Ishikawa (cell line): ENCODE data around the gene DYNC1I1.
A peak's percentile ranks its signal among the peaks of the same experiment; 100 is the strongest.

Experiments
- CEBPB ChIP-seq: IDR thresholded peaks from 2 replicates; pipeline ENCODE4 v1.6.1; 2012
- CREB1 ChIP-seq: IDR thresholded peaks from 2 replicates; pipeline ENCODE4 v1.6.1; 2012; ENCODE audit warnings: low read depth
- EGR1 ChIP-seq: IDR thresholded peaks from 2 replicates; pipeline ENCODE4 v1.6.1; 2012
- EP300 ChIP-seq: IDR thresholded peaks from 2 replicates; pipeline ENCODE4 v1.6.1; 2012; ENCODE audit warnings: borderline replicate concordance
- FOXM1 ChIP-seq: IDR thresholded peaks from 2 replicates; pipeline ENCODE4 v1.6.1; 2012; ENCODE audit warnings: low read depth, borderline replicate concordance
- MAX ChIP-seq: IDR thresholded peaks from 2 replicates; pipeline ENCODE4 v1.6.1; 2012
- NFIC ChIP-seq: IDR thresholded peaks from 2 replicates; pipeline ENCODE4 v1.6.1; 2012
- RAD21 ChIP-seq: IDR thresholded peaks from 2 replicates; pipeline ENCODE4 v1.6.1; 2012; ENCODE audit warnings: low read depth
- REST ChIP-seq: IDR thresholded peaks from 2 replicates; pipeline ENCODE4 v1.6.1; 2012; ENCODE audit warnings: low read depth, mild to moderate bottlenecking
- TAF1 ChIP-seq: IDR thresholded peaks from 2 replicates; pipeline ENCODE4 v1.6.1; 2012; ENCODE audit warnings: low read depth, mild to moderate bottlenecking
- TCF12 ChIP-seq: IDR thresholded peaks from 2 replicates; pipeline ENCODE4 v1.6.1; 2012; ENCODE audit warnings: low read depth
- TEAD4 ChIP-seq: IDR thresholded peaks from 2 replicates; pipeline ENCODE4 v1.6.1; 2012
- USF1 ChIP-seq: IDR thresholded peaks from 2 replicates; pipeline ENCODE4 v1.6.1; 2012
- YY1 ChIP-seq: IDR thresholded peaks from 2 replicates; pipeline ENCODE4 v1.6.1; 2012; ENCODE audit warnings: low read depth
- ZBTB7A ChIP-seq: IDR thresholded peaks from 2 replicates; pipeline ENCODE4 v1.6.1; 2012; ENCODE audit warnings: low read depth

The DYNC1I1 gene

GRCh38 chr7:95904099-95904498 is 131.7 kb downstream of the DYNC1I1 start:
- TF ChIP-seq CEBPB (no peak), TAF1 (no peak), REST (no peak), RAD21 (no peak), CREB1 (no peak), TCF12 (no peak), EP300 (no peak), USF1 (no peak), YY1 (no peak), TEAD4 (no peak), FOXM1 (no peak), ZBTB7A (no peak), EGR1 (no peak), NFIC (no peak), MAX (no peak)

- TF ChIP-seq EP300: no peak
- TF ChIP-seq YY1: no peak
- TF ChIP-seq NFIC: no peak
- TF ChIP-seq EGR1: no peak
- no peak for TF ChIP-seq USF1
- TF ChIP-seq REST: peak; percentile 90
- TF ChIP-seq RAD21: no peak
- no peak for TF ChIP-seq TEAD4
- no peak for TF ChIP-seq MAX
Observed at GRCh38 chr7:95905167-95905566, 132.8 kb downstream of the DYNC1I1 start.

GRCh38 chr7:95906851-95907250 is 134.5 kb downstream of the DYNC1I1 start:
- TF ChIP-seq TCF12 (no peak), TEAD4 (no peak)

- TF ChIP-seq REST: no peak
- TF ChIP-seq FOXM1: no peak
- TF ChIP-seq RAD21: no peak
- TF ChIP-seq EGR1: no peak
- no peak for TF ChIP-seq MAX
- no peak for TF ChIP-seq ZBTB7A
Observed at GRCh38 chr7:95907337-95907736, 135.0 kb downstream of the DYNC1I1 start.

- no peak for TF ChIP-seq NFIC
- no peak for TF ChIP-seq RAD21
- TF ChIP-seq TAF1: no peak
- TF ChIP-seq EP300: no peak
- no peak for TF ChIP-seq ZBTB7A
- TF ChIP-seq CREB1: no peak
- TF ChIP-seq USF1: no peak
- TF ChIP-seq MAX: no peak
- TF ChIP-seq REST: no peak
- TF ChIP-seq TCF12: no peak
- TF ChIP-seq CEBPB: no peak
- TF ChIP-seq FOXM1: no peak
- TF ChIP-seq YY1: no peak
- TF ChIP-seq EGR1: no peak
Observed at GRCh38 chr7:95908499-95908898, 136.1 kb downstream of the DYNC1I1 start.
